Thoracic aorta endothelial cell (primary cell): ENCODE results near the gene SLAMF8. TPM values are rescaled to one million over a fixed set of nuclear protein-coding genes. Genes with fewer than 3 reads are reported as not detected.

Source experiments
- small RNA-seq: library from RNA; depleted of rRNA; stranded (forward); fragments of <200 nt; gene quantifications from one replicate; pipeline ENCODE3, GENCODE V24; 2012
- total RNA-seq: library from RNA; depleted of rRNA; stranded (reverse); fragments of >200 nt; gene quantifications from 2 replicates; pipeline ENCODE4 v1.2.3, GENCODE V29; 2012

The SLAMF8 gene
- total RNA-seq, result not detected in 2 replicates

GRCh38 chr1:159826441-159827101, at the start of gene SLAMF8:
Gene SLAMF8, plus strand, starts transcription at chr1:159826873. Its CDS starts 26 bp downstream, at chr1:159826899.

GRCh38 chr1:159780583-159781582, 45.8 kb upstream of the SLAMF8 start, which contains the start of gene DUSP23:
Gene DUSP23, plus strand, starts transcription at chr1:159780962. Its CDS starts 139 bp downstream, at chr1:159781101.

DNA sequence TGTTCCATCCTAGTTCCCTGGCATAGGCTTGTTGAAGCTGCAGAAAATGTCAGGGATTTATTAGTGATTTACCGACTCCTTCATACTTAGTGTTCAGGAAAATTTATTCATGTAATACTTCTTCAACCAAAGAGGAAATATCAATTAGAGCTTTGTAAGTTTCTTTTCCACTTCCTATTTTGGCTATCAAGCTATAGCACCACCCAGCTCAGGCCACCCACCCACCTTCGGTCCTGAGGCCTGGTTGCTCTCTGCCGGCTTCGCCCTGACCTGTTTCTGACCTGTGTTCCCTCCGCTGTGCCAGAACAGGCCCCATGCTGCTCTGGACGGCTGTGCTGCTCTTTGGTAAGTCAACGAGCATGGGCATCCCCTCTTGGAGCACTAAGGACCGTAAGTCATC, 24.6 kb upstream of the SLAMF8 start, which contains the start of gene FCRL6:
TSS of gene FCRL6 (plus strand) at position 250 of the 400 bp plus-strand sequence. CDS start at position 315, 65 bp downstream.

GRCh38 chr1:159862557-159862956, 35.9 kb downstream of the SLAMF8 start, which contains the start of gene VSIG8:
Gene VSIG8, minus strand, starts transcription at chr1:159862657. Its CDS starts 136 bp downstream, at chr1:159862521.

Small RNAs within 50 kb of the gene (small RNA-seq; reads per million reads assigned to genes)
- gene RF00570, result not detected

Other genes starting within 250 kb of the SLAMF8 start
- gene APCS, start 239.0 kb upstream of the SLAMF8 start, total RNA-seq, result not detected in 2 replicates
- gene CRP, start 112.3 kb upstream of the SLAMF8 start, total RNA-seq, result 0.29 TPM in 1 of 2 replicates, not detected in the other
- 36.2 and 73.9 TPM in 2 replicates for gene DUSP23, start 45.9 kb upstream of the SLAMF8 start, total RNA-seq
- gene FCRL6, start 24.5 kb upstream of the SLAMF8 start, total RNA-seq, result not detected in 2 replicates
- gene VSIG8, start 35.8 kb downstream of the SLAMF8 start, total RNA-seq, result not detected in 2 replicates
- gene CFAP45, start 73.3 kb downstream of the SLAMF8 start, total RNA-seq, result 1.1 and 1.6 TPM in 2 replicates
- gene TAGLN2, start 98.6 kb downstream of the SLAMF8 start, total RNA-seq, result 454 and 578 TPM in 2 replicates
- gene IGSF9, start 118.7 kb downstream of the SLAMF8 start, total RNA-seq, result 0.07 TPM in 1 of 2 replicates, not detected in the other
- gene SLAMF9, start 127.4 kb downstream of the SLAMF8 start, total RNA-seq, result not detected in 2 replicates
- 6.5 and 6.9 TPM in 2 replicates for gene PIGM, start 205.1 kb downstream of the SLAMF8 start, total RNA-seq
- not detected in 2 replicates for gene KCNJ10, start 243.3 kb downstream of the SLAMF8 start, total RNA-seq